GM23338 (cell line): ENCODE data around the gene HSBP1. TPM values are rescaled to one million over a fixed set of nuclear protein-coding genes. Genes with fewer than 3 reads are reported as not detected.

Source experiments
- ATAC-seq: fragments of 200-7000 bp; cut with Tn5 transposase; 3 replicates; pipeline ENCODE4 v1.9.1; 2020
- DNase-seq: peaks from one replicate; pipeline ENCODE4 v3.0.0-alpha.2; 2015; ENCODE audit warnings: low spot score
- H2AFZ ChIP-seq: fragments of 200-600 bp; sonication (generic); 2 replicates; pipeline ENCODE4 v1.8.0; 2016; ENCODE audit warnings: antibody characterized with exemption, mild to moderate bottlenecking, moderate library complexity
- H3F3A ChIP-seq: fragments of 200-600 bp; sonication (generic); replicated peaks from 2 replicates; pipeline ENCODE4 v1.8.0; 2017; ENCODE audit warnings: antibody characterized with exemption, mixed run types, low read depth
- H3K27ac ChIP-seq: fragments of 200-600 bp; sonication (generic); 2 replicates; pipeline ENCODE4 v1.6.1; 2016; ENCODE audit warnings: low read depth
- H3K27me3 ChIP-seq: fragments of 200-600 bp; sonication (generic); 2 replicates; pipeline ENCODE4 v1.8.0; 2016; ENCODE audit warnings: mild to moderate bottlenecking, mixed run types, moderate library complexity; ENCODE audit not compliant: insufficient read depth
- H3K36me3 ChIP-seq: fragments of 200-600 bp; sonication (generic); 2 replicates; pipeline ENCODE4 v1.8.0; 2016; ENCODE audit warnings: mild to moderate bottlenecking; ENCODE audit not compliant: insufficient read depth
- H3K4me1 ChIP-seq: fragments of 200-600 bp; sonication (generic); 2 replicates; pipeline ENCODE4 v1.8.0; 2016; ENCODE audit warnings: mild to moderate bottlenecking, moderate library complexity; ENCODE audit not compliant: insufficient read depth
- H3K4me2 ChIP-seq: fragments of 200-600 bp; sonication (generic); 2 replicates; pipeline ENCODE4 v1.7.1; 2017; ENCODE audit warnings: mixed run types
- H3K4me3 ChIP-seq: fragments of 200-600 bp; sonication (generic); 2 replicates; pipeline ENCODE4 v1.6.1; 2016; ENCODE audit warnings: mixed run types
- H3K79me2 ChIP-seq: fragments of 200-600 bp; sonication (generic); replicated peaks from 2 replicates; pipeline ENCODE4 v1.8.0; 2017; ENCODE audit warnings: mild to moderate bottlenecking; ENCODE audit not compliant: insufficient read depth
- H3K9me2 ChIP-seq: fragments of 200-600 bp; sonication (generic); 2 replicates; pipeline ENCODE4 v1.8.0; 2017; ENCODE audit not compliant: insufficient read depth
- H4K20me1 ChIP-seq: fragments of 200-600 bp; sonication (generic); replicated peaks from 2 replicates; pipeline ENCODE4 v1.8.0; 2017; ENCODE audit warnings: mild to moderate bottlenecking; ENCODE audit not compliant: insufficient read depth
- H3K27ac Mint-ChIP-seq: 2 replicates; pipeline ENCODE4 v1.8.0; 2020; ENCODE audit warnings: inconsistent platforms, mild to moderate bottlenecking, moderate library complexity, mixed read lengths
- H3K27me3 Mint-ChIP-seq: 3 replicates; pipeline ENCODE4 v1.8.0; 2022; ENCODE audit warnings: low read depth, mild to moderate bottlenecking, moderate library complexity, mixed read lengths, inconsistent platforms; ENCODE audit not compliant: insufficient read depth, poor library complexity
- H3K36me3 Mint-ChIP-seq: 3 replicates; pipeline ENCODE4 v1.8.0; 2021; ENCODE audit warnings: low read depth, mild to moderate bottlenecking, inconsistent platforms, moderate library complexity, mixed read lengths
- H3K4me1 Mint-ChIP-seq: 3 replicates; pipeline ENCODE4 v1.8.0; 2020; ENCODE audit warnings: mild to moderate bottlenecking, inconsistent platforms, mixed read lengths
- H3K4me3 Mint-ChIP-seq: 3 replicates; pipeline ENCODE4 v1.8.0; 2021; ENCODE audit warnings: moderate library complexity, mild to moderate bottlenecking, inconsistent platforms, mixed read lengths
- H3K9me3 Mint-ChIP-seq: 3 replicates; pipeline ENCODE4 v1.8.0; 2020; ENCODE audit warnings: moderate library complexity, mild to moderate bottlenecking, inconsistent platforms, mixed read lengths
- CREB1 ChIP-seq: fragments of 250-450 bp; sonication (Bioruptor Pico); IDR thresholded peaks from 2 replicates; pipeline ENCODE4 v1.5.0; 2020; ENCODE audit warnings: low read depth, mild to moderate bottlenecking, moderate library complexity
- CTCF ChIP-seq, 2 experiments: fragments of 200-600 bp in 1 of 2; sonication (generic) in 1 of 2; conservative IDR thresholded peaks; 2 replicates each; pipeline versions ENCODE4 v1.5.1 to v1.6.1; 2016 to 2017; ENCODE audit warnings: antibody characterized with exemption in 2 of 2, low read depth in 2 of 2, mild to moderate bottlenecking in 2 of 2, moderate library complexity in 1 of 2
- ETS1 ChIP-seq: IDR thresholded peaks from 2 replicates; pipeline ENCODE4 v1.6.1; 2016; ENCODE audit warnings: antibody characterized with exemption
- EZH2 ChIP-seq: fragments of 200-600 bp; sonication (generic); IDR thresholded peaks from one replicate; pipeline ENCODE4 v1.8.0; 2017; ENCODE audit warnings: antibody characterized with exemption, mild to moderate bottlenecking, low read depth; ENCODE audit not compliant: unreplicated experiment
- EZH2phosphoT487 ChIP-seq: fragments of 200-600 bp; sonication (generic); IDR thresholded peaks from one replicate; pipeline ENCODE4 v1.8.1; 2018; ENCODE audit warnings: antibody characterized with exemption; ENCODE audit not compliant: unreplicated experiment
- JUNB ChIP-seq: IDR thresholded peaks from one replicate; pipeline ENCODE4 v1.6.1; 2016; ENCODE audit warnings: antibody characterized with exemption; ENCODE audit not compliant: unreplicated experiment
- NANOG ChIP-seq: IDR thresholded peaks from 2 replicates; pipeline ENCODE4 v1.6.1; 2016; ENCODE audit warnings: antibody characterized with exemption, borderline replicate concordance
- POLR2AphosphoS5 ChIP-seq: IDR thresholded peaks from 2 replicates; pipeline ENCODE4 v1.6.1; 2016; ENCODE audit warnings: antibody characterized with exemption, low read depth
- STAT1 ChIP-seq: IDR thresholded peaks from one replicate; pipeline ENCODE4 v1.6.1; 2016; ENCODE audit warnings: antibody characterized with exemption; ENCODE audit not compliant: unreplicated experiment
- ZNF114 ChIP-seq: fragments of 250-450 bp; sonication (Bioruptor Pico); IDR thresholded peaks from 2 replicates; pipeline ENCODE4 v1.5.0; 2020; ENCODE audit warnings: mild to moderate bottlenecking, moderate library complexity
- ZNF331 ChIP-seq: fragments of 250-450 bp; sonication (Bioruptor Pico); IDR thresholded peaks from 2 replicates; pipeline ENCODE4 v1.5.0; 2020; ENCODE audit warnings: low read depth, mild to moderate bottlenecking, moderate library complexity
- polyA plus RNA-seq: library from polyadenylated mRNA; unstranded; fragments of >200 nt; fragmentation: Nextera tagmentation; extraction: Ambion mirVana; gene quantifications from 2 replicates; pipeline ENCODE4 v1.2.1, GENCODE V29; 2016
- total RNA-seq: library from RNA; depleted of rRNA; stranded (reverse); fragments of >200 nt; shearing (Covaris generic); gene quantifications from 2 replicates; pipeline ENCODE4 v1.2.3, GENCODE V29; 2014
- TF ChIP-seq, protein P1 (sequence below): IDR thresholded peaks from one replicate; pipeline ENCODE4 v1.6.1; 2018; ENCODE audit warnings: antibody characterized with exemption; ENCODE audit not compliant: unreplicated experiment
- TF ChIP-seq, protein P2 (sequence below): fragments of 250-450 bp; sonication (Bioruptor Pico); IDR thresholded peaks from 2 replicates; pipeline ENCODE4 v1.5.0; 2020; ENCODE audit warnings: mild to moderate bottlenecking, moderate library complexity

HSBP1 gene
- total and polyA plus RNA-seq, 2 experiments from 2014 or later, result 71.0 to 817 TPM

GRCh38 chr16:83791916-83792315, 15.9 kb upstream of the HSBP1 start:
- H3K27me3 Mint-ChIP-seq, result peaks cover 5% of the 10 kb centered on the region
- peaks cover 4% of the 10 kb centered on the region; the same call in 2 of the 3 replicates for H3K4me1 Mint-ChIP-seq
- peaks cover 9% of the 10 kb centered on the region for H3K9me3 Mint-ChIP-seq
- no peak overlapping the region for H3K27ac Mint-ChIP-seq
- no peak overlapping the region for H3K4me3 Mint-ChIP-seq
- no peaks in the 10 kb centered on the region for H3K4me1 ChIP-seq
- H2AFZ ChIP-seq, result no peak overlapping the region
- H3K4me2 ChIP-seq, result no peak overlapping the region
- DNase-seq, result no peak
- no peak for ATAC-seq
- H3K79me2 ChIP-seq, result no peaks in the 10 kb centered on the region
- no peaks in the 10 kb centered on the region for H4K20me1 ChIP-seq
- no peaks in the 10 kb centered on the region for H3K9me2 ChIP-seq
- peaks cover 5% of the 10 kb centered on the region; the same call in 2 of the 3 replicates for H3K36me3 Mint-ChIP-seq
- no peaks in the 10 kb centered on the region for H3K27me3 ChIP-seq
- H3K27ac ChIP-seq, result no peak overlapping the region
- TF ChIP-seq ETS1, result no peak
- no peak for TF ChIP-seq STAT1
- TF ChIP-seq CTCF (conservative IDR thresholded peaks at IDR 0.05; ENCODE audit: low read depth in 2 of 2), result no peak
- TF ChIP-seq ZNF114 (CRISPR knock-in tag), result no peak
- no peak for TF ChIP-seq CREB1
- TF ChIP-seq NANOG, result no peak
- TF ChIP-seq, protein P1, sequence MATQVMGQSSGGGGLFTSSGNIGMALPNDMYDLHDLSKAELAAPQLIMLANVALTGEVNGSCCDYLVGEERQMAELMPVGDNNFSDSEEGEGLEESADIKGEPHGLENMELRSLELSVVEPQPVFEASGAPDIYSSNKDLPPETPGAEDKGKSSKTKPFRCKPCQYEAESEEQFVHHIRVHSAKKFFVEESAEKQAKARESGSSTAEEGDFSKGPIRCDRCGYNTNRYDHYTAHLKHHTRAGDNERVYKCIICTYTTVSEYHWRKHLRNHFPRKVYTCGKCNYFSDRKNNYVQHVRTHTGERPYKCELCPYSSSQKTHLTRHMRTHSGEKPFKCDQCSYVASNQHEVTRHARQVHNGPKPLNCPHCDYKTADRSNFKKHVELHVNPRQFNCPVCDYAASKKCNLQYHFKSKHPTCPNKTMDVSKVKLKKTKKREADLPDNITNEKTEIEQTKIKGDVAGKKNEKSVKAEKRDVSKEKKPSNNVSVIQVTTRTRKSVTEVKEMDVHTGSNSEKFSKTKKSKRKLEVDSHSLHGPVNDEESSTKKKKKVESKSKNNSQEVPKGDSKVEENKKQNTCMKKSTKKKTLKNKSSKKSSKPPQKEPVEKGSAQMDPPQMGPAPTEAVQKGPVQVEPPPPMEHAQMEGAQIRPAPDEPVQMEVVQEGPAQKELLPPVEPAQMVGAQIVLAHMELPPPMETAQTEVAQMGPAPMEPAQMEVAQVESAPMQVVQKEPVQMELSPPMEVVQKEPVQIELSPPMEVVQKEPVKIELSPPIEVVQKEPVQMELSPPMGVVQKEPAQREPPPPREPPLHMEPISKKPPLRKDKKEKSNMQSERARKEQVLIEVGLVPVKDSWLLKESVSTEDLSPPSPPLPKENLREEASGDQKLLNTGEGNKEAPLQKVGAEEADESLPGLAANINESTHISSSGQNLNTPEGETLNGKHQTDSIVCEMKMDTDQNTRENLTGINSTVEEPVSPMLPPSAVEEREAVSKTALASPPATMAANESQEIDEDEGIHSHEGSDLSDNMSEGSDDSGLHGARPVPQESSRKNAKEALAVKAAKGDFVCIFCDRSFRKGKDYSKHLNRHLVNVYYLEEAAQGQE, result no peak
- TF ChIP-seq, protein P2, sequence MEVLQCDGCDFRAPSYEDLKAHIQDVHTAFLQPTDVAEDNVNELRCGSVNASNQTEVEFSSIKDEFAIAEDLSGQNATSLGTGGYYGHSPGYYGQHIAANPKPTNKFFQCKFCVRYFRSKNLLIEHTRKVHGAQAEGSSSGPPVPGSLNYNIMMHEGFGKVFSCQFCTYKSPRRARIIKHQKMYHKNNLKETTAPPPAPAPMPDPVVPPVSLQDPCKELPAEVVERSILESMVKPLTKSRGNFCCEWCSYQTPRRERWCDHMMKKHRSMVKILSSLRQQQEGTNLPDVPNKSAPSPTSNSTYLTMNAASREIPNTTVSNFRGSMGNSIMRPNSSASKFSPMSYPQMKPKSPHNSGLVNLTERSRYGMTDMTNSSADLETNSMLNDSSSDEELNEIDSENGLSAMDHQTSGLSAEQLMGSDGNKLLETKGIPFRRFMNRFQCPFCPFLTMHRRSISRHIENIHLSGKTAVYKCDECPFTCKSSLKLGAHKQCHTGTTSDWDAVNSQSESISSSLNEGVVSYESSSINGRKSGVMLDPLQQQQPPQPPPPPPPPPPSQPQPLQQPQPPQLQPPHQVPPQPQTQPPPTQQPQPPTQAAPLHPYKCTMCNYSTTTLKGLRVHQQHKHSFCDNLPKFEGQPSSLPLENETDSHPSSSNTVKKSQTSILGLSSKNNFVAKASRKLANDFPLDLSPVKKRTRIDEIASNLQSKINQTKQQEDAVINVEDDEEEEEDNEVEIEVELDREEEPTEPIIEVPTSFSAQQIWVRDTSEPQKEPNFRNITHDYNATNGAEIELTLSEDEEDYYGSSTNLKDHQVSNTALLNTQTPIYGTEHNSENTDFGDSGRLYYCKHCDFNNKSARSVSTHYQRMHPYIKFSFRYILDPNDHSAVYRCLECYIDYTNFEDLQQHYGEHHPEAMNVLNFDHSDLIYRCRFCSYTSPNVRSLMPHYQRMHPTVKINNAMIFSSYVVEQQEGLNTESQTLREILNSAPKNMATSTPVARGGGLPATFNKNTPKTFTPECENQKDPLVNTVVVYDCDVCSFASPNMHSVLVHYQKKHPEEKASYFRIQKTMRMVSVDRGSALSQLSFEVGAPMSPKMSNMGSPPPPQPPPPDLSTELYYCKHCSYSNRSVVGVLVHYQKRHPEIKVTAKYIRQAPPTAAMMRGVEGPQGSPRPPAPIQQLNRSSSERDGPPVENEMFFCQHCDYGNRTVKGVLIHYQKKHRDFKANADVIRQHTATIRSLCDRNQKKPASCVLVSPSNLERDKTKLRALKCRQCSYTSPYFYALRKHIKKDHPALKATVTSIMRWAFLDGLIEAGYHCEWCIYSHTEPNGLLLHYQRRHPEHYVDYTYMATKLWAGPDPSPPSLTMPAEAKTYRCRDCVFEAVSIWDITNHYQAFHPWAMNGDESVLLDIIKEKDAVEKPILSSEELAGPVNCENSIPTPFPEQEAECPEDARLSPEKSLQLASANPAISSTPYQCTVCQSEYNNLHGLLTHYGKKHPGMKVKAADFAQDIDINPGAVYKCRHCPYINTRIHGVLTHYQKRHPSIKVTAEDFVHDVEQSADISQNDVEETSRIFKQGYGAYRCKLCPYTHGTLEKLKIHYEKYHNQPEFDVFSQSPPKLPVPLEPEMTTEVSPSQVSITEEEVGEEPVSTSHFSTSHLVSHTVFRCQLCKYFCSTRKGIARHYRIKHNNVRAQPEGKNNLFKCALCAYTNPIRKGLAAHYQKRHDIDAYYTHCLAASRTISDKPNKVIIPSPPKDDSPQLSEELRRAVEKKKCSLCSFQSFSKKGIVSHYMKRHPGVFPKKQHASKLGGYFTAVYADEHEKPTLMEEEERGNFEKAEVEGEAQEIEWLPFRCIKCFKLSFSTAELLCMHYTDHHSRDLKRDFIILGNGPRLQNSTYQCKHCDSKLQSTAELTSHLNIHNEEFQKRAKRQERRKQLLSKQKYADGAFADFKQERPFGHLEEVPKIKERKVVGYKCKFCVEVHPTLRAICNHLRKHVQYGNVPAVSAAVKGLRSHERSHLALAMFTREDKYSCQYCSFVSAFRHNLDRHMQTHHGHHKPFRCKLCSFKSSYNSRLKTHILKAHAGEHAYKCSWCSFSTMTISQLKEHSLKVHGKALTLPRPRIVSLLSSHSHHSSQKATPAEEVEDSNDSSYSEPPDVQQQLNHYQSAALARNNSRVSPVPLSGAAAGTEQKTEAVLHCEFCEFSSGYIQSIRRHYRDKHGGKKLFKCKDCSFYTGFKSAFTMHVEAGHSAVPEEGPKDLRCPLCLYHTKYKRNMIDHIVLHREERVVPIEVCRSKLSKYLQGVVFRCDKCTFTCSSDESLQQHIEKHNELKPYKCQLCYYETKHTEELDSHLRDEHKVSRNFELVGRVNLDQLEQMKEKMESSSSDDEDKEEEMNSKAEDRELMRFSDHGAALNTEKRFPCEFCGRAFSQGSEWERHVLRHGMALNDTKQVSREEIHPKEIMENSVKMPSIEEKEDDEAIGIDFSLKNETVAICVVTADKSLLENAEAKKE (CRISPR knock-in tag), result no peak
- TF ChIP-seq ZNF331 (CRISPR knock-in tag), result no peak
- TF ChIP-seq EZH2phosphoT487, result no peak
- no peak for TF ChIP-seq POLR2AphosphoS5
- no peak for TF ChIP-seq EZH2
- no peak for TF ChIP-seq JUNB
- H3K4me3 ChIP-seq, result no peak overlapping the region
- no peaks in the 10 kb centered on the region for H3K36me3 ChIP-seq
- H3F3A ChIP-seq, result no peaks in the 10 kb centered on the region
